ENCODE measurements around the gene WDCP.

DNA sequence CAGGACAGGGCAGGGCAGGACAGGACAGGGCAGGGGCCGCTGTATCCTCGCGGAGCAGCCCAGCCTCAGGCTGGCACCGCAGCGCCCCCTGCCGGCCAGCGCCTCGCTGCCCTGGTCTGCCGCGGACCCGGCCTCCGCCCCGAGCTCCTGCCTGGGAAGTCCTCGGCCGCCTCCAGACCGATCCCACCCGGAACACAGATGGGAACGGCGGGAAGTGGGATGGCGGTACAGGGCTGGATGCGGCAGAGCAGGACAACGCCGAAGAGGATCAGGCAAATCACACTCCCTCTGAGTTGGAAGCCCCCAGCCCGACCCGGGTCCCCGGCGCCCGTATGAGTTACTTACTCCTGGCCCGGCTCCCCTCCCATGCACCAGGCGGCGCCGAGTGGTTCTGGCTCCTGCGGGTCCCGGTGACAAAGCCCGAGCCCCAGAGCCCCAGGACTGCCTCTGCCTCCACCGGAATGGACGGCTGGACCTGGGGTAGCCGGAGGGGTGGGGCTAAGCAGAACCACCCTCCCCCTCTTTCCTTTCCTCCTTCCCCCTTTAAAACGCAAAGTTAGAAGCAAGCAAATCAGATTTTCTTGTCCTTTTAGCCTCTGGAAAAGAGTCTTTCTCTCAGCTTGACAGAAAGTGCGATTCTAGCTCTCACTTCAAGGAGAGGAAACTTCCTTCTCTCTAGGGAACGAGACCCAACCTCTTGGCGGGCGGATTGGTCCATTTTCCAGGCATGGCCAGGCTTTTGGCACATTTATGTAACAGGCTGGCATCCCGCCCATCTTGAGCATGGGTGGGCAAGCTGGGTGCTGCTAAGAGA lies 37.4 kb upstream of the WDCP start, which contains the start of gene TP53I3:
- TF ChIP-seq CTCF (IDR thresholded peaks at IDR 0.05; ENCODE audit: extremely low read depth in 1 of 2, insufficient read depth in 1 of 2, low read depth in 1 of 2, low read length in 2 of 2), result peak; percentile 92 to 99
- TF ChIP-seq JUN (IDR thresholded peaks at IDR 0.05; ENCODE audit: borderline replicate concordance, insufficient read depth, insufficient read length, low read depth), result no peak
- no peak for TF ChIP-seq POLR2AphosphoS5 (IDR thresholded peaks at IDR 0.05; ENCODE audit: insufficient read depth, low read depth, low read length)
- peak; percentile 96 for TF ChIP-seq POLR2A (IDR thresholded peaks at IDR 0.05; ENCODE audit: low read depth, low read length)
- TF ChIP-seq EZH2 (IDR thresholded peaks at IDR 0.05; ENCODE audit: borderline replicate concordance, low read depth, low read length, severe bottlenecking), result no peak
- TF ChIP-seq MAX (IDR thresholded peaks at IDR 0.05; ENCODE audit: insufficient read depth, insufficient read length), result peak; percentile 29
- no peak for TF ChIP-seq FOS (IDR thresholded peaks at IDR 0.05; ENCODE audit: borderline replicate concordance, insufficient read depth, low read length)
- TF ChIP-seq GATA2 (IDR thresholded peaks at IDR 0.05; ENCODE audit: insufficient read depth, insufficient read length, low read depth, low read length), result no peak
- no peak for TF ChIP-seq MYC (IDR thresholded peaks at IDR 0.05; ENCODE audit: low read depth, low read length)
